Neural cell (in vitro differentiated cells): ENCODE measurements around the gene CFAP221.

Source experiments
- EZH2 ChIP-seq: fragments of 200-600, 300-800 bp; shearing (Covaris generic), sonication (generic); IDR thresholded peaks from 2 replicates; pipeline ENCODE4 v1.6.1; 2014; ENCODE audit warnings: antibody characterized with exemption, low read length, borderline replicate concordance, mild to moderate bottlenecking; ENCODE audit not compliant: insufficient read depth, poor library complexity, severe bottlenecking
- MXI1 ChIP-seq: fragments of 450-650 bp; conservative IDR thresholded peaks from 2 replicates; pipeline ENCODE4 v1.6.1; 2014; ENCODE audit warnings: antibody characterized with exemption, mild to moderate bottlenecking; ENCODE audit not compliant: poor library complexity, severe bottlenecking
- POLR2AphosphoS5 ChIP-seq: IDR thresholded peaks from 2 replicates; pipeline ENCODE4 v1.6.1; 2012
- RAD21 ChIP-seq: fragments of 450-650 bp; conservative IDR thresholded peaks from 2 replicates; pipeline ENCODE4 v1.6.1; 2014; ENCODE audit warnings: antibody characterized with exemption, mild to moderate bottlenecking, moderate library complexity
- SMC3 ChIP-seq: fragments of 450-650 bp; conservative IDR thresholded peaks from 2 replicates; pipeline ENCODE4 v1.6.1; 2014; ENCODE audit warnings: antibody characterized with exemption, mild to moderate bottlenecking, moderate library complexity; ENCODE audit not compliant: poor library complexity
- TAF1 ChIP-seq: IDR thresholded peaks from 2 replicates; pipeline ENCODE4 v1.6.1; 2012; ENCODE audit warnings: low read depth
- TF ChIP-seq, protein P1 (sequence below): fragments of 450-650 bp; IDR thresholded peaks from 2 replicates; pipeline ENCODE4 v1.5.1; 2014; ENCODE audit warnings: antibody characterized with exemption, mild to moderate bottlenecking, moderate library complexity; ENCODE audit not compliant: poor library complexity, severe bottlenecking
- TF ChIP-seq, protein P2 (sequence below): IDR thresholded peaks from 2 replicates; pipeline ENCODE4 v1.6.1; 2012; ENCODE audit warnings: borderline replicate concordance

DNA sequence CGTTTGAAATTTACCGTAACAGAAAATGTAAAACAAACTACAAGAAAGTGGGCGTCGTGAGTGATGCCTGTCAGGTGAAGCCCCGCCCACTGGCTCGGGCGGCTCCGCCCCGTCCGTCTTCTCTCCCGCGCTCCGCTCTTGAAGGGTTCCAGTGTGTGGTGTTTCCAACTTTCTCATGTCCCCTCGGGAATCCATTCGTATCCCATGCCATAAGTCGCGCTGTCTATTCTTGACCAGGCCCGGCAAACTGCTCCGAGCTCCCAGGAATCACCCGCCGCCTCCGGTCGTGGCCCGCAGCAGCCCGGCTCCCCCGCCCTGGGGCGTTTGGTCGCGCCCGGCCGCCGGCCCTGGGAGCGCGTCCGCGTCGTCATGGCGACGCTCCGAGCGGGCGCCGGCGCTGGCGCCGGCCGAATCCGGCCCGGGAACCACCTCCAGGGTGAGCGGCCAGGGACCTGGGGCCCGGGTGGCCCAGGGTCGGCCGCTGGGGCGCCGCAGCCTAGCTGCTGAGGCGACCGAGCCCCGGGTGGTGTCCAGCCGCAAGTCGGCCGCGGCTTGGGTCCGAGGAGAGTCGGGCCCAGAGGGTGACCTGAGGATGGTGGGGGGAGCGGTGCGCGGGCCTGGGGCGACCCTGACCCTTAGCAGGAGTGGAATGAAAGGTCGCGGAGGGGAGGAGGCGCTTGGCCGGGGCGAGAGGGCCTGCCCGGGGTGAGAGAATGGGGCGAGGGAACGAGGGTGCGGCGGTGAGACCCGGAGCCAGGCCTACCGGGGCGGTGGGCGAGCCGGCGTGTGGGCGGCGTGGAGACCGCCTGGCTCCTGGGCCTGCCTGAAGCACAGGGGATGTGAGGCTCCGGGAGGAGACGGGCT is at the start of gene CFAP221:
- TF ChIP-seq, protein P1, sequence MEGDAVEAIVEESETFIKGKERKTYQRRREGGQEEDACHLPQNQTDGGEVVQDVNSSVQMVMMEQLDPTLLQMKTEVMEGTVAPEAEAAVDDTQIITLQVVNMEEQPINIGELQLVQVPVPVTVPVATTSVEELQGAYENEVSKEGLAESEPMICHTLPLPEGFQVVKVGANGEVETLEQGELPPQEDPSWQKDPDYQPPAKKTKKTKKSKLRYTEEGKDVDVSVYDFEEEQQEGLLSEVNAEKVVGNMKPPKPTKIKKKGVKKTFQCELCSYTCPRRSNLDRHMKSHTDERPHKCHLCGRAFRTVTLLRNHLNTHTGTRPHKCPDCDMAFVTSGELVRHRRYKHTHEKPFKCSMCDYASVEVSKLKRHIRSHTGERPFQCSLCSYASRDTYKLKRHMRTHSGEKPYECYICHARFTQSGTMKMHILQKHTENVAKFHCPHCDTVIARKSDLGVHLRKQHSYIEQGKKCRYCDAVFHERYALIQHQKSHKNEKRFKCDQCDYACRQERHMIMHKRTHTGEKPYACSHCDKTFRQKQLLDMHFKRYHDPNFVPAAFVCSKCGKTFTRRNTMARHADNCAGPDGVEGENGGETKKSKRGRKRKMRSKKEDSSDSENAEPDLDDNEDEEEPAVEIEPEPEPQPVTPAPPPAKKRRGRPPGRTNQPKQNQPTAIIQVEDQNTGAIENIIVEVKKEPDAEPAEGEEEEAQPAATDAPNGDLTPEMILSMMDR, result peak; percentile 34
- TF ChIP-seq EZH2 (no peak), POLR2AphosphoS5 (no peak), SMC3 (no peak), RAD21 (no peak), MXI1 (peak; percentile 87), TAF1 (no peak)
- TF ChIP-seq, protein P2, sequence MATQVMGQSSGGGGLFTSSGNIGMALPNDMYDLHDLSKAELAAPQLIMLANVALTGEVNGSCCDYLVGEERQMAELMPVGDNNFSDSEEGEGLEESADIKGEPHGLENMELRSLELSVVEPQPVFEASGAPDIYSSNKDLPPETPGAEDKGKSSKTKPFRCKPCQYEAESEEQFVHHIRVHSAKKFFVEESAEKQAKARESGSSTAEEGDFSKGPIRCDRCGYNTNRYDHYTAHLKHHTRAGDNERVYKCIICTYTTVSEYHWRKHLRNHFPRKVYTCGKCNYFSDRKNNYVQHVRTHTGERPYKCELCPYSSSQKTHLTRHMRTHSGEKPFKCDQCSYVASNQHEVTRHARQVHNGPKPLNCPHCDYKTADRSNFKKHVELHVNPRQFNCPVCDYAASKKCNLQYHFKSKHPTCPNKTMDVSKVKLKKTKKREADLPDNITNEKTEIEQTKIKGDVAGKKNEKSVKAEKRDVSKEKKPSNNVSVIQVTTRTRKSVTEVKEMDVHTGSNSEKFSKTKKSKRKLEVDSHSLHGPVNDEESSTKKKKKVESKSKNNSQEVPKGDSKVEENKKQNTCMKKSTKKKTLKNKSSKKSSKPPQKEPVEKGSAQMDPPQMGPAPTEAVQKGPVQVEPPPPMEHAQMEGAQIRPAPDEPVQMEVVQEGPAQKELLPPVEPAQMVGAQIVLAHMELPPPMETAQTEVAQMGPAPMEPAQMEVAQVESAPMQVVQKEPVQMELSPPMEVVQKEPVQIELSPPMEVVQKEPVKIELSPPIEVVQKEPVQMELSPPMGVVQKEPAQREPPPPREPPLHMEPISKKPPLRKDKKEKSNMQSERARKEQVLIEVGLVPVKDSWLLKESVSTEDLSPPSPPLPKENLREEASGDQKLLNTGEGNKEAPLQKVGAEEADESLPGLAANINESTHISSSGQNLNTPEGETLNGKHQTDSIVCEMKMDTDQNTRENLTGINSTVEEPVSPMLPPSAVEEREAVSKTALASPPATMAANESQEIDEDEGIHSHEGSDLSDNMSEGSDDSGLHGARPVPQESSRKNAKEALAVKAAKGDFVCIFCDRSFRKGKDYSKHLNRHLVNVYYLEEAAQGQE, result no peak
